Spleen (tissue), 11 donors: ENCODE results near the gene NPHS1. TPM values are rescaled to one million over a fixed set of nuclear protein-coding genes. Genes with fewer than 3 reads are reported as not detected.

ENCODE experiments used
- DNase-seq: peaks from one replicate; pipeline ENCODE4 v3.0.0-alpha.2; 2020
- H3K27ac ChIP-seq, 8 donors: fragments of 200-600 bp; sonication (generic) in 7 of 8; 1 replicate in 4 of 8; 2 replicates in 4 of 8; pipeline versions ENCODE4 v1.5.0 to v1.8.0; 2016 to 2021; ENCODE audit warnings: inconsistent platforms in 4 of 8, mild to moderate bottlenecking in 4 of 8, moderate library complexity in 1 of 8
- H3K27me3 ChIP-seq, 7 donors: fragments of 200-600 bp; sonication (generic) in 6 of 7; replicated peaks in 1 of 7; 1 replicate in 4 of 7; 2 replicates in 3 of 7; pipeline versions ENCODE4 v1.5.0 to v1.8.0; 2016 to 2021; ENCODE audit warnings: inconsistent platforms in 3 of 7, mild to moderate bottlenecking in 1 of 7
- H3K36me3 ChIP-seq, 6 donors: fragments of 200-600 bp; sonication (generic) in 5 of 6; 1 replicate in 4 of 6; 2 replicates in 2 of 6; pipeline versions ENCODE4 v1.5.0 to v1.8.0; 2016 to 2021; ENCODE audit warnings: inconsistent platforms in 2 of 6
- H3K4me1 ChIP-seq, 6 donors: fragments of 200-600 bp; sonication (generic) in 5 of 6; 1 replicate in 3 of 6; 2 replicates in 3 of 6; pipeline versions ENCODE4 v1.5.0 to v1.8.0; 2016 to 2021; ENCODE audit warnings: inconsistent platforms in 3 of 6
- H3K4me3 ChIP-seq, 8 donors: fragments of 200-600 bp; sonication (generic) in 7 of 8; 1 replicate in 4 of 8; 2 replicates in 4 of 8; pipeline versions ENCODE4 v1.5.0 to v1.8.0; 2016 to 2021; ENCODE audit warnings: inconsistent platforms in 4 of 8, mild to moderate bottlenecking in 4 of 8, moderate library complexity in 2 of 8
- H3K9me3 ChIP-seq, 8 donors: fragments of 200-600 bp; sonication (generic) in 7 of 8; 1 replicate in 4 of 8; 2 replicates in 4 of 8; pipeline versions ENCODE4 v1.5.0 to v1.8.0; 2016 to 2021; ENCODE audit warnings: inconsistent platforms in 4 of 8
- CTCF ChIP-seq, 11 experiments: fragments of 200-600 bp in 7 of 11; fragments of 450-650 bp in 4 of 11; sonication (generic) in 4 of 11; IDR thresholded peaks in 8 of 11; conservative IDR thresholded peaks in 3 of 11; 1 replicate in 7 of 11; 2 replicates in 4 of 11; pipeline versions ENCODE4 v1.4.0 to v1.8.0; 2016 to 2021; ENCODE audit warnings: antibody characterized with exemption in 11 of 11, inconsistent platforms in 4 of 11, mild to moderate bottlenecking in 1 of 11
- POLR2A ChIP-seq, 3 donors: fragments of 450-650 bp; IDR thresholded peaks; one replicate each; pipeline ENCODE4 v1.5.1; 2017; ENCODE audit warnings: antibody characterized with exemption in 3 of 3, mild to moderate bottlenecking in 1 of 3
- POLR2AphosphoS5 ChIP-seq, 3 donors: sonication (generic); formaldehyde crosslinking; IDR thresholded peaks; one replicate each; pipeline ENCODE4 v1.5.1; 2017; ENCODE audit warnings: antibody characterized with exemption in 3 of 3
- WGBS, 5 donors: extraction: QIAGEN DNeasy Blood & Tissue Kit in 3 of 5; methylation state at CpG; one replicate each; pipeline versions ENCODE4 v1.1.5 to v1.1.7; 2013 to 2018; 5-methylcytosine and 5-hydroxymethylcytosine counted together
- intact Hi-C: fragments of 100-400 bp; cut with DNase I; formaldehyde crosslinking; loops from one replicate; pipeline ENCODE4 v1.15.0; 2023; ENCODE audit warnings: low total_unique reads
- polyA plus RNA-seq, 3 donors: library from polyadenylated mRNA; stranded (reverse); fragments of 200-250 nt; gene quantifications; one replicate each; pipeline ENCODE4 v1.2.1, GENCODE V29; 2013
- total RNA-seq, 7 donors: library from RNA; depleted of rRNA in 3 of 7; stranded (reverse); fragments of >200 nt in 3 of 7; fragmentation: NEBNext Ultra II Directional in 4 of 7; extraction: Animal tissue kit (Norgen Biotek cat#: 25700) in 4 of 7; gene quantifications; one replicate each; pipeline versions ENCODE4 v1.1.0 to v1.2.1, GENCODE V29; 2016 to 2021
- donor health status: healthy with polysubstance abuse.
- donor health status: DM: no; HTN: no; CAD: no; lungs with moderate emphysema.
- donor health status: DM: no; HTN: no; CAD: no.
- donor health status: Bipolar disorder and iron deficiency.
- donor health status: healthy.
- donor health status: DM: no; HTN: no; CAD: no.
- donor health status: DM: yes; HTN: yes; CAD: no.

The NPHS1 gene
- total and polyA plus RNA-seq, 10 donors: 0.10 to 0.60 (median 0.20) TPM; not detected in 5

- H3K4me3 ChIP-seq: no peak overlapping the region
- peaks cover 0 to 3% (median 0%) of the 10 kb centered on the region in 6 donors for H3K4me1 ChIP-seq
- TF ChIP-seq CTCF (IDR thresholded peaks at IDR 0.05 in 8 of 11, conservative IDR thresholded peaks at IDR 0.05 in 3 of 11) (no peak), POLR2A (IDR thresholded peaks at IDR 0.05) (no peak), POLR2AphosphoS5 (IDR thresholded peaks at IDR 0.05) (no peak)
- WGBS, 5 donors: 85 to 91% (median 88%) methylated on average over 11 of the region's 11 CpGs
- DNase-seq: no peak
- H3K36me3 ChIP-seq: no peaks in the 10 kb centered on the region
- intact Hi-C loops: no loop called here
- no peak overlapping the region for H3K27ac ChIP-seq
- no peaks in the 10 kb centered on the region for H3K9me3 ChIP-seq
- H3K27me3 ChIP-seq: peaks cover 0 to 76% (median 0%) of the 10 kb centered on the region in 7 donors
These were observed 39.0 kb downstream of the NPHS1 start for GRCh38 chr19:35813043-35813890.

- Histone ChIP-seq H3K27me3 (peaks cover 0 to 67% (median 0%) of the 10 kb centered on the region in 7 donors), H3K4me1 (peaks cover 0 to 4% (median 0%) of the 10 kb centered on the region in 6 donors), H3K27ac (no peak within 1 kb of the TSS), H3K4me3 (no peak within 1 kb of the TSS), H3K36me3 (no peaks in the 10 kb centered on the region), H3K9me3 (no peaks in the 10 kb centered on the region)
- intact Hi-C loops: no loop called here
- DNase-seq: no peak
- TF ChIP-seq POLR2AphosphoS5 (IDR thresholded peaks at IDR 0.05): no peak
- no peak for TF ChIP-seq CTCF (IDR thresholded peaks at IDR 0.05 in 8 of 11, conservative IDR thresholded peaks at IDR 0.05 in 3 of 11)
- no peak for TF ChIP-seq POLR2A (IDR thresholded peaks at IDR 0.05)
- 72 to 88% (median 76%) methylated on average over 15 to 26 of the region's 26 CpGs for WGBS, 5 donors
These were observed 39.9 kb downstream of the NPHS1 start, which contains the start of gene PRODH2 for GRCh38 chr19:35812220-35813042. PRODH2 (minus strand) TSS chr19:35812845; CDS start chr19:35812805, 40 bp downstream.

GRCh38 chr19:35811317-35812219 is 40.7 kb downstream of the NPHS1 start:
- no peak for TF ChIP-seq CTCF (IDR thresholded peaks at IDR 0.05 in 8 of 11, conservative IDR thresholded peaks at IDR 0.05 in 3 of 11)
- no peak for TF ChIP-seq POLR2A (IDR thresholded peaks at IDR 0.05)
- TF ChIP-seq POLR2AphosphoS5 (IDR thresholded peaks at IDR 0.05): no peak
- 74 to 83% (median 79%) methylated on average over 6 to 18 of the region's 18 CpGs for WGBS, 5 donors
- intact Hi-C loops: no loop called here
- no peaks in the 10 kb centered on the region for H3K9me3 ChIP-seq
- DNase-seq: no peak
- no peak overlapping the region for H3K27ac ChIP-seq
- H3K36me3 ChIP-seq: no peaks in the 10 kb centered on the region
- H3K4me1 ChIP-seq: peaks cover 0 to 4% (median 0%) of the 10 kb centered on the region in 6 donors
- H3K27me3 ChIP-seq: peaks cover 0 to 59% (median 0%) of the 10 kb centered on the region in 7 donors
- H3K4me3 ChIP-seq: no peak overlapping the region
